GM12878 (cell line): ENCODE data around the gene THADA.

ENCODE experiments used
- CTCF ChIP-seq, 3 experiments: IDR thresholded peaks in 2 of 3; conservative IDR thresholded peaks in 1 of 3; 2 replicates each; pipeline ENCODE4 v1.5.1; 2011; ENCODE audit warnings: low read depth in 3 of 3, low read length in 3 of 3, mild to moderate bottlenecking in 3 of 3, control low read depth in 2 of 3, moderate library complexity in 2 of 3, inconsistent platforms in 1 of 3, mixed read lengths in 1 of 3; ENCODE audit not compliant: control insufficient read depth in 2 of 3, insufficient read depth in 1 of 3; ENCODE audit errors: extremely low read depth in 1 of 3
- GABPA ChIP-seq: IDR thresholded peaks from 2 replicates; pipeline ENCODE4 v1.6.1; 2014; ENCODE audit warnings: antibody characterized with exemption, low read depth, mild to moderate bottlenecking, inconsistent platforms
- KDM1A ChIP-seq: fragments of 200-600 bp; sonication (generic); IDR thresholded peaks from 2 replicates; pipeline ENCODE4 v1.6.1; 2016; ENCODE audit warnings: borderline replicate concordance
- NFYB ChIP-seq: IDR thresholded peaks from 2 replicates; pipeline ENCODE4 v1.6.1; 2011; ENCODE audit warnings: low read depth, mild to moderate bottlenecking, low read length, improper control_type of control experiment, moderate library complexity; ENCODE audit not compliant: insufficient read depth
- SIN3A ChIP-seq: IDR thresholded peaks from 2 replicates; pipeline ENCODE4 v1.6.1; 2012; ENCODE audit warnings: low read depth, low read length, improper control_type of control experiment

- no peak for TF ChIP-seq NFYB
- TF ChIP-seq KDM1A, result no peak
- peak; percentile 78 to 85 (median 84) for TF ChIP-seq CTCF (IDR thresholded peaks at IDR 0.05 in 2 of 3, conservative IDR thresholded peaks at IDR 0.05 in 1 of 3; ENCODE audit: control insufficient read depth in 2 of 3, extremely low read depth in 1 of 3, insufficient read depth in 1 of 3, low read depth in 3 of 3, low read length in 3 of 3)
- no peak for TF ChIP-seq SIN3A
- no peak for TF ChIP-seq GABPA
Observed at GRCh38 chr2:43611987-43612894, 16.4 kb upstream of the THADA start.
